NCI-H526 treated with DMSO at 0.1 percent for 48 hours (cell line): ENCODE results near the gene TRIP10.
"Not testable (repeated sequence)": the region's sequence is repeated elsewhere in the genome, so short reads cannot be mapped to it uniquely, and the experiment has no call there.

Experiments used
- DNase-seq: peaks from one replicate; lab custom pipeline; 2025; lab: John Stamatoyannopoulos, UW

TRIP10 gene

DNA sequence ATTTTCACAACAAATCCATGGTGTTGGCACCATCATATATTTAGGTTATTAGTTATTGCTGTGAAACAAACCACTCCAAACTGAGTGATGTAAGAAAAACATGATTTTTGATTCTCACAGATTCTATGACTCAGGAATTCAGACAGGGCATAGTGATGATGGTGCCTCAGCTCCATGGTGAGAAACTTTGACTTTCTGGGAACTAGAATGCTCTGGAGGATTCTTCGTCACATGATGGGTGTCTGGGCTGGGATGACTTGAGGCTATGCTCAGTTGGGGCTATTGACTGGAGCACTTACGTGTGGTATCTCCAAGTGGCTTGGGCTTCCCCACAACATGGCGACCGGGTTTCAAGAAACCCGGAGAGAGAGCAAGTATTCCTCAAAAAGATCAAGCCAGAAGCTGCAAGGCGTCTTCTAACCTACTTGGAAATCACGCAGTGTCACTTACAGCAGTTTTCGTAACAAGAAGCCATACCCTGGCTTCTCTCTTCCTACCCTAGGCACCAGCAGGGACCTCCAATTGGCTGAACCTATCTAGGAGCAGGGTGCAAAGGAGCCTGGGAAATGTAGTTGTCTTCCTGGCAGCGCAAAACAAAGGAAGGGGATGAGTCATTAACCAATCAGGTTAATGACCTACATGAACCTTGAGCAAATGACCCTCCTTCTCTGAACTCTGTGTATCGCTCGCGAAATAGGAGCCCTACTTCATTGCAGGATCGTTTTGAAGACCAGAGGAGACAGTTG, 55.4 kb downstream of the TRIP10 start:
- DNase-seq: no peak

DNA sequence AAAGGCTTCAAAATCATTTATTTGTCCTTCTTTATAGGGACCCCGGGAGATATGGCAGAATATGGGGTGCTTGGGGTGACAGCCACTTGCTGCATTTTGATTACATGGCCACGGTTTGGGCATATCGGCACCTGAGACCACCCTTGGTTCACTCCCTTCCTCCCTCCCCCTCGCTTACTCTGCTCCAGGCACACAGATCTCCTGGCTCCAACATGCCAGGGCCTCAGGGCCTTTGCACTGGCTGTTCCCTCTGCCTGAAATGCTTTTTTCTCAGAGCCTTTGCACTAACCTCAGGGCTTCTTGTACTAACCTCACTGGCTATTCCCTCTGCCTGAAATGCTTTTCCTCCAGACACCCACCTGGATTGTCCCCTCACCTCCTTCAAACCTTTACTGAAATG, 56.8 kb downstream of the TRIP10 start:
- no peak for DNase-seq

- no peak for DNase-seq
Measured at GRCh38 chr19:6797646-6798045, 58.2 kb downstream of the TRIP10 start.

- DNase-seq: not testable (repeated sequence)
Measured at GRCh38 chr19:6800160-6800790, 60.8 kb downstream of the TRIP10 start.

DNA sequence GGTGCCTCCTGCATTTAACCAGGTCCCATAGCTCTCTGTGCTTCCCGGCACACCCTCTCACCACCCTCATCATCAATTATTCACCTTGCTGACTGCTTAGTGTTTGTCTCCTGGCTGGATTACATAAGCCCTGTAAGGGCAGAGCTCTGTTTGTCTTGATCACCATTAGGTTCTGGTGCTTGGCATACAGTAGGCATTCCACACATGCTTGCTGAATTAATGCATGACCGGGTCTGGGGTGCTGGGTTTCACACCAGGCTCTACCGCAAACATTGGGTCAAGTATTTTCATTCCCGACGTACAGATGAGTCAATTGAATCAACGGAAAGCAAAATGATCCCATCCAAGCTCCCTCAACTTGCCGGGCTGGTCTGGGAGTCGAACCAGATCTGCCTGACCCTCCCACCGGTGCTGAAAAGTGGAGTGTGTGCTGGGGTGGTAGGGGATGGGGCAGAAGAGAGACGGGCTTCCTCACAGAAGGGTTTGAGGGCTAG, 61.6 kb downstream of the TRIP10 start:
- DNase-seq: no peak
